Esophagus squamous epithelium (tissue), 4 donors: ENCODE data around the gene ATP11A.

Source experiments
- CTCF ChIP-seq, 6 experiments: fragments of 450-650 bp in 4 of 6; fragments of 200-600 bp in 2 of 6; sonication (generic) in 2 of 6; IDR thresholded peaks; one replicate each; pipeline ENCODE4 v1.5.1; 2016 to 2019; ENCODE audit warnings: antibody characterized with exemption in 6 of 6, mild to moderate bottlenecking in 4 of 6, moderate library complexity in 4 of 6
- POLR2A ChIP-seq, 4 donors: fragments of 450-650 bp; IDR thresholded peaks; one replicate each; pipeline ENCODE4 v1.6.1; 2017; ENCODE audit warnings: antibody characterized with exemption in 4 of 4, mild to moderate bottlenecking in 4 of 4, moderate library complexity in 3 of 4

DNA sequence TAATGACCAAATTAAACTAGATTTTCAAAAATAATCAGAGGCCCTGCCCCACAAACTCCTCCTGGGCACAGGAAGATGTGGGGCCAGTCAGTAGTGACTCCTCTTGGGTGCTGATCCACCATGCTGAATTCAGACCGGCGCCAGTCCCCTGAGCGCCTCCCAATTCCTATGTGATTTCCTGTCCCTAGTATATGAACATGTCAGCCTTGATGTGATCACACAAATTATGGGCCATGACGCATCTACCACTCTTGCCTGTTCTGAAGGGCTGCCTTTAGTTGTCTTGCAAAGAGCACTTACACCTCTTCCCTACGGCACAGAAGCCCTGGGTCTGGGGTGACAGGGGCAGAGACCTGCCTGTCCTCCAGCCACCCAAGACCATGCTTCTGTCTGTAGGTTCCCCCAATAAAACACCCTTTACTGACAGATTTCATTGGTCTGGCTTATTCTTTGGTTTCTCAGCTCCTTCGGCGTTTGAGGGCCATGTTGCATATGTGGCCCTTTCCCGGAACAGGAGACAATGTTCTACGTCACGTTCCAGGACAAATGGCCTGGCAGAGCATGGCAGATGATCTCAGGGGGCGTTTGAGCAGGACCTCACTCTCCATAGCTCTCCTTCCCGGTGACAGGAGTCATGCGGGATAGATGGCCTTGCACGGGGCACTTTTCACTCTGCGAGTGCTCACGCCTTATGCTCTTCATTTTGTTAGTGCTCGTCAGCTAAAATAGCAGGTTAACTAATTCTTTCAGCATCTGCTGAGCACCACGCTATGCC, 5.6 kb upstream of the ATP11A start:
- TF ChIP-seq POLR2A (IDR thresholded peaks at IDR 0.05) (no peak), CTCF (IDR thresholded peaks at IDR 0.05) (no peak)
